Suprapubic skin (tissue), 4 donors: ENCODE data around the gene GLIS2. TPM values are rescaled to one million over a fixed set of nuclear protein-coding genes. Genes with fewer than 3 reads are reported as not detected.
A peak's percentile ranks its signal among the peaks of the same experiment; 100 is the strongest.

Experiments
- DNase-seq, 2 donors: peaks; one replicate each; pipeline ENCODE4 v3.0.0-alpha.2; 2019; ENCODE audit warnings: low spot score in 2 of 2
- H3K27ac ChIP-seq: fragments of 200-600 bp; sonication (generic); one replicate; pipeline ENCODE4 v1.5.1; 2019
- H3K27me3 ChIP-seq: fragments of 200-600 bp; sonication (generic); one replicate; pipeline ENCODE4 v1.5.1; 2019
- H3K36me3 ChIP-seq: fragments of 200-600 bp; sonication (generic); one replicate; pipeline ENCODE4 v1.5.1; 2019
- H3K4me1 ChIP-seq: fragments of 200-600 bp; sonication (generic); one replicate; pipeline ENCODE4 v1.5.1; 2019
- H3K4me3 ChIP-seq: fragments of 200-600 bp; sonication (generic); one replicate; pipeline ENCODE4 v1.5.1; 2019; ENCODE audit warnings: mild to moderate bottlenecking
- H3K9me3 ChIP-seq: fragments of 200-600 bp; sonication (generic); one replicate; pipeline ENCODE4 v1.5.1; 2019
- CTCF ChIP-seq, 2 donors: fragments of 200-600 bp in 1 of 2; fragments of 450-650 bp in 1 of 2; sonication (generic) in 1 of 2; IDR thresholded peaks; one replicate each; pipeline ENCODE4 v1.5.1; 2016 to 2019; ENCODE audit warnings: antibody characterized with exemption in 2 of 2, mild to moderate bottlenecking in 1 of 2, moderate library complexity in 1 of 2
- EP300 ChIP-seq: sonication (generic); formaldehyde crosslinking; IDR thresholded peaks from one replicate; pipeline ENCODE4 v1.6.1; 2017; ENCODE audit warnings: antibody characterized with exemption
- POLR2A ChIP-seq, 2 donors: fragments of 450-650 bp; IDR thresholded peaks; one replicate each; pipeline ENCODE4 v1.6.1; 2017; ENCODE audit warnings: antibody characterized with exemption in 2 of 2, mild to moderate bottlenecking in 2 of 2, moderate library complexity in 2 of 2
- POLR2AphosphoS5 ChIP-seq, 3 donors: sonication (generic); formaldehyde crosslinking; IDR thresholded peaks; one replicate each; pipeline ENCODE4 v1.6.1; 2017; ENCODE audit warnings: antibody characterized with exemption in 3 of 3
- WGBS: methylation state at CpG from one replicate; pipeline ENCODE4 v1.1.5; 2018; 5-methylcytosine and 5-hydroxymethylcytosine counted together
- total RNA-seq, 4 donors: library from RNA; depleted of rRNA; stranded (reverse); fragments of >200 nt; gene quantifications; one replicate each; pipeline ENCODE4 v1.1.0, GENCODE V29; 2016

GLIS2 gene
- total RNA-seq, 4 donors from 2014 or later: 1.1 to 3.1 (median 2.3) TPM

DNA sequence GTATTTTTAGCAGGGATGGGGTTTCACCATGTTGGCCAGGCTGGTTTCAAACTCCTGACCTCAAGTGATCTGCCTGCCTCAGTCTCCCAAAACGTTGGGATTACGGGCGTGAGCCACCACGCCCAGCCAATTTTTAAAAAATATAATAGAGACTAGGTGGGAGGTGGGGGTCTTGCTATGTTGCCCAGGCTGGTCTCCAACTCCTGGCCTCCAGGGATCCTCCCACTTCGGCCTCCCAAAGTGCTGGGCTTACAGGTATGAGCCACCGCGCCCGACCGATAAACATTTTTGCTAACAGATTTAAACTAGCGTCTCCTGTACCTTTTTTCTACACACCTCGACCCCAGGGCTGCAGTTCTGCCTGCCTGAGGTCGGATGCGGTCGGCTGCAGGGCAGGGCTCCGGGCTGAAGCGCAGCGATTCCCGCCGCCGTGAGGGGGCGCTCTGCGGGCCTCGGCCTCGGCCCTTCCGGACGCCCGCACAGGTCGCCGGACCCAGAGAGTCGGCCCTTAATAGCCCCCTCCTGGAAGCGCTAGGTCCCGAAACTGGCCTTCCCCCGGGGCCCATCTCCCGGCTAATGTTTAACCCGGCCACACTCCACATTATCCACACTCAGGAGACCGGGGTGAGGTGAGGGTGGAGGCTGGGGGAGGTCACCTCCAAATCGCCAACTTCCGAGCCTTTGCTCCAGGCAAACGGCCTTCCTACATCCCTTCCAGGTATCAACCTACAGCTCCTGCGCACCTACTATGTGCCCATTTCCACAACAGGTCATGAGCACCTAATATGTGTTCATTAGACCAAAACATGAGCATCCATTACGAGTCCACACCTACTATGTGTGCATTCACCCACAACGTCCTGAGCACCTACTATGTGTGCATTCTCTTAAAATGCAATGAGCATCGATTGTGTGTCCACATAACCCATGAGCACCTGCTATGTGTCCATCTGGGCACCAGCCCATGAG is 2.0 kb upstream of the GLIS2 start:
- Histone ChIP-seq H3K36me3 (no peaks in the 10 kb centered on the region), H3K4me3 (no peak overlapping the region), H3K27ac (no peak overlapping the region), H3K27me3 (peaks cover 8% of the 10 kb centered on the region), H3K9me3 (no peaks in the 10 kb centered on the region), H3K4me1 (peaks cover 48% of the 10 kb centered on the region)
- 28% methylated on average over 39 of the region's 43 CpGs for WGBS
- TF ChIP-seq CTCF (IDR thresholded peaks at IDR 0.05): peak in 1 of 2 donors; percentile 70
- TF ChIP-seq POLR2A (IDR thresholded peaks at IDR 0.05): no peak
- no peak for DNase-seq

- Histone ChIP-seq H3K36me3 (no peaks in the 10 kb centered on the region), H3K9me3 (no peaks in the 10 kb centered on the region), H3K27me3 (peaks cover 8% of the 10 kb centered on the region), H3K4me1 (peaks cover 53% of the 10 kb centered on the region), H3K27ac (peak overlapping the region; percentile 87), H3K4me3 (peak overlapping the region; percentile 81)
- no peak for TF ChIP-seq POLR2AphosphoS5 (IDR thresholded peaks at IDR 0.05)
- WGBS: 6% methylated on average over 7 of the region's 33 CpGs
- peak in 1 of 2 donors; percentile 74 for DNase-seq
Measured at GRCh38 chr16:4314532-4315185, 1.2 kb upstream of the GLIS2 start.

DNA sequence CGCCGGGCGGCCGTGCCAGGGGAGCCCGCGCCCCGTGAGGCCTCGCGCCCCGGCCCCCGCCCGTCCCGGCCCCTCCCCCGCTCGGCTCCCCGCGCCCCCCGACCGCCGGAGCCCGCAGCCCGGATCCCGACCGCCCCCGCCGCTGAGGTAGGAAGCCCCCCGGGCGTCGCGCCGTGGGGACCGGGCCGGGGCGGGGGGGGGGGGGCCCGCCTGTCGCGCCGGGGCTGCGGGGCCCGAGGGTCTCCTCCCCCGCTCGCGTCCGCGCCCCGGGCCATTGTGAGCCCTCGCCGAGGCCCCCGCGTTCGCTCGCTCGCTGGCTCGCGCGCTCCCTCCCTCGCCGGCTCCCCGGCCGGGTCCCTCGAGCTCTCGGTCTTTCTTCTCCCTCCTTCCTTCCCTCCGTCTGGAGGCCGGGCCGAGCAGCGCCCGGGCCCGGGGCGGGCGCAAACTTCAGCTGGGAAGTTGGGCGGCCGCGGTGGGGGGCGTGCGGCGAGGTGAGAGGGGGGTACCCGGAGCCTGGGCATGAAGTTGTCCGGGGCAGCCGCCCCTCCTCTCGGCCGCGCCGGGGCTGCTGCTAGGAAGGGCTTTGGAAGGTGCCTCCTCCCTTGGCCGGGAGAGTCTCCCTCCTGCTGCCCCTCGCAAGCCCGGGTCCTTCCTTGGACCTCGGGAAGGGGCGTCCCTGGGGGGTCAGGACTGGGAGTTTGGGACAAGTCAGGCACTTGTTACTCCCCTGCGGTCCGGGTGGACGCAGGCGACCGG is 419 bp downstream of the GLIS2 start:
- peak overlapping the region; percentile 81 for H3K4me3 ChIP-seq
- H3K9me3 ChIP-seq: no peaks in the 10 kb centered on the region
- peaks cover 66% of the 10 kb centered on the region for H3K4me1 ChIP-seq
- no peak for TF ChIP-seq EP300
- TF ChIP-seq POLR2A (IDR thresholded peaks at IDR 0.05): no peak
- TF ChIP-seq CTCF (IDR thresholded peaks at IDR 0.05): no peak
- TF ChIP-seq POLR2AphosphoS5 (IDR thresholded peaks at IDR 0.05): no peak
- no CpG with 5 or more reads among the region's 93 CpGs for WGBS
- peak overlapping the region; percentile 87 for H3K27ac ChIP-seq
- H3K36me3 ChIP-seq: no peaks in the 10 kb centered on the region
- DNase-seq: no peak
- peaks cover 8% of the 10 kb centered on the region for H3K27me3 ChIP-seq

- H3K27me3 ChIP-seq: peaks cover 8% of the 10 kb centered on the region
- DNase-seq: no peak
- no CpG with 5 or more reads among the region's 20 CpGs for WGBS
- H3K36me3 ChIP-seq: no peaks in the 10 kb centered on the region
- H3K4me1 ChIP-seq: peaks cover 70% of the 10 kb centered on the region
- H3K4me3 ChIP-seq: peak overlapping the region; percentile 81
- H3K27ac ChIP-seq: peak overlapping the region; percentile 87
- no peak for TF ChIP-seq EP300
- TF ChIP-seq POLR2AphosphoS5 (IDR thresholded peaks at IDR 0.05): no peak
- TF ChIP-seq POLR2A (IDR thresholded peaks at IDR 0.05): no peak
- no peak for TF ChIP-seq CTCF (IDR thresholded peaks at IDR 0.05)
- no peaks in the 10 kb centered on the region for H3K9me3 ChIP-seq
Measured at GRCh38 chr16:4316864-4317531, 1.1 kb downstream of the GLIS2 start.
